Measurements from ENCODE around the gene KCNS1.

KCNS1 gene

DNA sequence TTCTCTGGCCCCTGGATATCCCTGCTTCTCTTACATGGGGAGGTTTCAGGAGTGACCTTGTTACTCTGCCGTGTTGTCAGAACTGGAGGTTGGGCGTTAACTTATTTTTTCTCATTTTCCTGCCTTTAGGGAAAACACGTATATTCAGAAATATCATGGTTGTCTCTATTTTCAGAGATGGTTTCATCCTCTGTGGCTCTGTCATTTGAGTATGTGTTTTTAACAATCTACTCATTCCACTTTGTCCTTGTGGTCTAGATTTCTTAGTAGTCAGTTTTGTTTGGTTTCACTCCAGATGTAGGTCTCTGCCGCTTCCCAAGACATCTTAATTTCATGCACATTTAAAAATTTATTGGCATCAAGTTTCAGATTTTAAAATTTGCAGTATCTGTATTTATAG, 45.9 kb downstream of the KCNS1 start:
- TF ChIP-seq TEAD4 (IDR thresholded peaks at IDR 0.05), result no peak

DNA sequence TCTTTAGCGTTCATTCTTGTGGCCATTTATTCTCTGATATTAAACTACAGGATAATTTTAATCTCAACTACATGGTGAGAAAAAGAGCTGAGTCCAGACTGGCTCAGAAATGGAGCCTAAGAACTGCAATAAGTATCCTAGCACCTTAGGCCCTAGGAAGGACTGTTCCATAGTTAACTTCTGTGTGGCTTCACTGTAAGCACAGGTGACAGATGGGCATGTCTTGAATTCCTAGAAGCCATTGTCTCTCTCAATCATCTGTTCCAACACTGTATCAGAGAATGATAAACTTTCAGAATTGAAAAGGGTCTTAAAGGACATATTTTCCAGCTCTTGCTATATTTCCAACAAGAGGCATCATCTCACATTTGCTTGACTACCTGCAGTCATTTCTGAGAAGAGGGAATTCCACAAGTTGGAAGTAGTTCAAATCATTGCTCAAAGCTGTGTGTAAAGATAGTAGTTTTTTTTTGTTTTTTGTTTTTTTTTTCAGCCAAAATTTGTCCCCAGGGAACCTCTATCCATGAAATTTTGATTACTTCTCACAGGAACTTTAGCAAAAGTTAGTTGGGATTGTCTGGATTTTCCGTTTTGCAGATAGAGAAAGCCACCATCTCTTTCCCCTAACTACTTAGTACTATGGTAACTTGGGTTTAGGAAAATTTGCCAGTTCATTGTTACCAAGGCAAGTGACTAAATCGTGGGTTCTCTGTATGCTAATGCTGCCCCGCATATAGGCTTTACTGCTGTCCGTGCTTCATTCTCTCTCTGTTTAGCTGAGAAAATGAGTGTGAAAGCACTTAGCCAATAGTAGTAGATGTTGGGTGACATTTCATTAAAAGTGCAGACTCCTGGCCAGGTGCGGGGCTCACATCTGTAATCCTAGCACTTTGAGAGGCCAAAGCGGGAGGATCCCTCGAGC, 47.2 kb downstream of the KCNS1 start:
- no peak for TF ChIP-seq RAD21 (IDR thresholded peaks at IDR 0.05; ENCODE audit: low read depth)
- no peak for TF ChIP-seq EGR1 (IDR thresholded peaks at IDR 0.05)
- no peak for TF ChIP-seq EP300 (IDR thresholded peaks at IDR 0.05; ENCODE audit: borderline replicate concordance)
- no peak for TF ChIP-seq TEAD4 (IDR thresholded peaks at IDR 0.05)
- TF ChIP-seq USF1 (IDR thresholded peaks at IDR 0.05), result no peak

DNA sequence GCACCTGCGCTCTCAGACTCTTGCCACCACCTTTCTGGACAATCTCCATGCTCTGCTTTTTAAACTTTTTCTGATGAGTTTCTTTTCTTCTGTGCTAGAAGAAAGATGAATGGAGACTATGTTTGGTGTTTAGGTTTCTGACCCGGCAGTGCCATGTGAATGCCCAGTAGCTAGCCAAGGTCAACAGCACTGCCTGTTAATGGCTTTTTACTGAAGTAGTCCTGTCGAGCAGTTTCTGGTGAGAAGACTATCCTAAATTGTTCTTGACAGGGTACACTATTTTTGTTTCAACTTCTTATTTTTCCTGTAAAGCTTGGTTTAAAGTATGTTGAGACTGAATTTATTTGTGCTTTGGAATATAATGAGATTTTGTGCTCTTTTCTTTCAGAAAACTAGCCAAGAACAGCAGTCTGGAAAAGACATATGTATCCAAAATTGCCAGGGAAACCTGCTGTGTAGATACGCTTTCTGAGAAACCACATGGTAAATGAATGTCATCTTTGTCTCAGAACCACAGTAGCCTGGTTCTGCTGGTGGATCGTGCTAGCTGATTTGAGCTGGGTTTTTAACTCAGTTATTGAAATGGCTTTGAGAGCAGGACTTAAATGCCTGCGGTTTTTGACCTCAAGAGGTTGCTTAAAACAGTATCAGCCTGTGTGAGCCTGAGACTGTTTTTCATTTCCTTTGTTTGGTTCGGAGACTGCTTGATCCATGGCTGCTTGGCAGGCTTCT, 48.1 kb downstream of the KCNS1 start:
- no peak for TF ChIP-seq CEBPB (IDR thresholded peaks at IDR 0.05)

DNA sequence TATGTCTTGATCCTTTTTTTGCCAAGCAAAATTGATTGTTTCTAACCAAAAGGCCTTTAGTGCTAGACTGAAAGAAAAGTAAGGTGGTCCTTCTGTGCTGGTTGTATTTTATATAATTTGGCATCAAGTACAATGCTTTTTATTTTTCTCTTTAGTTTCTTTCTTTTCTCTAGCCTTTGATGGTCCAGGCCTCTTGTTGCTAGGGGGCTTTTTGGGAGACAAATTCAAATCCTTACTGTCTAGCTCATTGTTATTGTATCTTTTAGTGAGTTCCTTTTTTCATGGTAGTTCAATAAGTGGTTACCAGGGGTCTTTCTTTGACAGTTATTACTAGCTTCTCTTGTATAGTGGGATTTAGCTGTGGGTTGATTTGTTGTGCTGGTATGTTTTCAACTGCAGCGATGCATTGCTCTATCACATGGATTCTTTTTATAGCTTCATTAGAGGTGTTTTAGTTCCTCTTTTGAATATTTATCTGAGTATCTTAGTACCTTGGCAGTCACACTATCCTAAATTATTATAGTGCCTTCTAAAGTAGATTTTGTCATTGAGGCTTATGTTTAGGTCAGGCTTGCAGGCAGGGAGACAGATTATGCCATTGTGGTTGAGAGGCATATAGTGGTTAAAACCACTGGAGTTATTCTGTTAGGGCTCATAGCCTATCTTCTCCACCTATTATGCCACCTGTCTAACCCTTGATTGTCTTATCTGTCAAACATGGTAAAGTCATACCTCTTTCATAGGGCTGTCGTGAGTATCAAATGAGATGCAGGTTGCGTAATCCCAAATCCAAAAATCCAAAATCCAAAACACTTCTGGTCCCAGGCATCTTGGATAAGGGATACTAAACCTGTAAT, 49.5 kb downstream of the KCNS1 start:
- TF ChIP-seq CEBPB (IDR thresholded peaks at IDR 0.05), result peak; percentile 50; the same call in 1 of the 2 replicates
- no peak for TF ChIP-seq YY1 (IDR thresholded peaks at IDR 0.05; ENCODE audit: low read depth)

- TF ChIP-seq CREB1 (IDR thresholded peaks at IDR 0.05; ENCODE audit: low read depth), result no peak
- TF ChIP-seq REST (IDR thresholded peaks at IDR 0.05; ENCODE audit: low read depth), result no peak
- no peak for TF ChIP-seq TCF12 (IDR thresholded peaks at IDR 0.05; ENCODE audit: low read depth)
- TF ChIP-seq ZBTB7A (IDR thresholded peaks at IDR 0.05; ENCODE audit: low read depth), result no peak
- no peak for TF ChIP-seq TAF1 (IDR thresholded peaks at IDR 0.05; ENCODE audit: low read depth)
- TF ChIP-seq, protein P1, sequence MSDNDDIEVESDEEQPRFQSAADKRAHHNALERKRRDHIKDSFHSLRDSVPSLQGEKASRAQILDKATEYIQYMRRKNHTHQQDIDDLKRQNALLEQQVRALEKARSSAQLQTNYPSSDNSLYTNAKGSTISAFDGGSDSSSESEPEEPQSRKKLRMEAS (IDR thresholded peaks at IDR 0.05), result no peak
- no peak for TF ChIP-seq YY1 (IDR thresholded peaks at IDR 0.05; ENCODE audit: low read depth)
- no peak for TF ChIP-seq CEBPB (IDR thresholded peaks at IDR 0.05)
- TF ChIP-seq USF1 (IDR thresholded peaks at IDR 0.05), result no peak
These were observed 50.9 kb downstream of the KCNS1 start for GRCh38 chr20:45049904-45050471.

DNA sequence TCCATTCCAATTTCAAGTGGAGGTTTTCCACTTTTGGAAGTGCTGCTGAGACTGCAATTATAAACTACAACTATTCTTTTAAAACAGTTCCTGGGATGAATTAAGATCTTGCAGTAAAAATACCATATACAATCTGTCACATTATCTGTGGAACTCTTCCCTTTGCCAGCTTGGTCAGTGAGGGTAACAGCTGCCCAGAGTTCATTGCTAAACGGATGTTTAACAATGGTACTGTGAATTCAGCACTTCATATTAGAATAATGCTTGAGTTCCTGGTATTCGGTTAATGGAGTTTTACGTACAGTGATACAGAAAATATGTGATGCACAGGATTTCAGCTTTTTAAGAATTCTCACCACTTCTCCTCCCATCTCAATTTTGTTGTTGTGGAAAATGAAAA, 51.5 kb downstream of the KCNS1 start:
- TF ChIP-seq EP300 (IDR thresholded peaks at IDR 0.05; ENCODE audit: borderline replicate concordance) (no peak), YY1 (IDR thresholded peaks at IDR 0.05; ENCODE audit: low read depth) (no peak), ZBTB7A (IDR thresholded peaks at IDR 0.05; ENCODE audit: low read depth) (no peak), FOXM1 (IDR thresholded peaks at IDR 0.05; ENCODE audit: borderline replicate concordance, low read depth) (no peak), RAD21 (IDR thresholded peaks at IDR 0.05; ENCODE audit: low read depth) (no peak), NFIC (IDR thresholded peaks at IDR 0.05) (no peak), USF1 (IDR thresholded peaks at IDR 0.05) (no peak), CREB1 (IDR thresholded peaks at IDR 0.05; ENCODE audit: low read depth) (no peak), TAF1 (IDR thresholded peaks at IDR 0.05; ENCODE audit: low read depth) (no peak), REST (IDR thresholded peaks at IDR 0.05; ENCODE audit: low read depth) (no peak), TEAD4 (IDR thresholded peaks at IDR 0.05) (no peak), EGR1 (IDR thresholded peaks at IDR 0.05) (no peak), TCF12 (IDR thresholded peaks at IDR 0.05; ENCODE audit: low read depth) (no peak), CEBPB (IDR thresholded peaks at IDR 0.05) (no peak)
- TF ChIP-seq, protein P1 (IDR thresholded peaks at IDR 0.05), result no peak
